GM19397 (cell line): ENCODE results near the gene HEMGN.
"Not testable (repeated sequence)": the region's sequence is repeated elsewhere in the genome, so short reads cannot be mapped to it uniquely, and the experiment has no call there.

ENCODE experiments used
- ATAC-seq: cut with Tn5 transposase; IDR thresholded peaks from one replicate; pipeline ENCODE4 v1.9.1; 2021; ENCODE audit warnings: mild to moderate bottlenecking, moderate library complexity; ENCODE audit not compliant: unreplicated experiment

Gene HEMGN

DNA sequence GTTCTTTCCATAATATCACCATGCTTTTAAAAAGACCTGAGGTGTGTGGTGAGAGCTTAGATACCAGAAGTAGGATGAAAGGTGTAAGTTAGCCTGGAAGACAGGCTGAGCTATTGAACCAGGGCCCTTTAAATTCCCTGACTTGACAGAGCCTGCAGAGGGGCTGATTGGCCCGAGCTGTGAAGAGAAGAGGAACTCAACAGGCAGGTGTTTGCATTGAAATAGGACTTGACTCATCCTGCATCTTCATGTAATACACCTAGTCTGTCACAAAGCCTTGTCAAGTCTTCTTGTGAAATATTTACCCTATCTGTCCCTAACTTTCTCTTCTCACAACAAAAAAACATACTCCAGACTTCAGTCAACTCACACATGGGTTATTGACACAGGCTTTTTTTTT, 28.5 kb upstream of the HEMGN start:
- no peak for ATAC-seq

DNA sequence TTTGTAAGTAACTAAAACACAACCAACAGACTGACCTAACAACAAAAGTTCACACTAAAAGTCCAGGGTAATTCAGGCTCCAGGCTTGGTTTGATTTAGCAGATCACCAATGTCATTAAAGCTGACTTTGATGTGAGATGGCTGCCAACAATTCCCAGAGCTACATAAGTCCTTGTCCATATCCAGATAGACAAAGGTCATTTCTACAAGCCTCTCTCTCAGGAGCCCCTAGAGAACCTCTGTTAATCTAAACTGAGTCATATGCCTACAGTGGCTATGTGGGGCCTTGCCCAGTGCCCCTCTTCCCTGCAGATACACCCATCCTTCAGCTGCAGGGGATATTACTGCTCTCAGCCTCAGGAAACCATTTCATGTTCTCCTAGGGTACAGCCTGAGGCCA, 26.9 kb upstream of the HEMGN start:
- ATAC-seq, result no peak

DNA sequence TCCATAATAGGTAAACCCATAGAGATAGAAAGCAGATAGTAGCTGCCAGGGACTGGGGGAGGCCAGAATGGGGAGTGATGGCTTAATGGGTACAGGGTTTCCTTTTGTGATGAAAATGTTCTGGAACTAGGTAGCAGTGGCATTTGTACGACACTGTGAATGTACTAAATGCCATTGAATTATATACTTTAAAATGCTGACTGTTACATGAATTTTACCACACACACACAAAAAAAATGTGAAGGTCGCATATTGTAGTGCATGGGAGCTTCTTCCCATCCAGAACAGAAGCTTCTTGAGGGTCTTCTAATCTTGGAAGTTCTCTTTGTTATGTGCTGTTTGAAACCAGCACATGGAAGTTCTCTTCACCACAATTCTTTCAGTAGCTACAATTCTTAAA, 25.3 kb upstream of the HEMGN start:
- no peak for ATAC-seq

DNA sequence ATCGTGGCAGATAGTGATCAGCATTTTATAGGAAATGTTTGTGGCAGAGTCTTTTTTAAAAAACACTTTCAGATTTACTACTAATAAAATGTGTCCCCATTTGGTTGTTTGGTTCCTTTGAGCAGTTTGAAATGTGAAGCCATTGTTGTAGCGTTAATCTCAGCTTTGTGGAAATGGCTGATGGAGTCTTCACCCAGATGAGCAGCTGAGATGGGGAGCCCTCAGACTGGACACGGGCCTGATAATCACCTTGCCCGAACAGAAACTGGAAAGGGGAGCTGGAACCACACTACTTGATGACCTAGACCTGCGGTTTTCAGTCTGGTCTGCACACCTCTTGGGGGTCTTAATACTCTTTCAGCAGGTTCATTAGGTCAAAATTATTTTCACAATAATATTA, 24.6 kb upstream of the HEMGN start:
- ATAC-seq, result no peak

DNA sequence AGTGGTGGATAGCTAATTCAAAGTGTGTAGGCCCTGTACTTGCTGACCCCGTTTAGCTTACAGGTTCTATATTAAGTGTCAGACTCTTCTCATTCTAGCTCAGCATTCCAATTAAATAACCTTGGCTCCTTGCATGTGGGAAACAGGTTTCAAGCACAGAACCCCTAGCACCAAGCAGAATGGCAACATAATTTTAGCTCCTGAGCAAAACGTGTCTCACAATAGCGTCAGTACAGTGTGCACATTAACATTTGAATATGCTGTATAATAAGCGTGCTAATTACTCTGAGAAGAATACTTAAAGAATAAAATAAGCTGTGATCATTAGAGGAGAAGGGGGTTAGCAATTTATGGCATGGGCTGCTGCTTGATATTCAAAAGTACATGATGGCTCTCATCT, 24.2 kb upstream of the HEMGN start:
- ATAC-seq, result no peak

DNA sequence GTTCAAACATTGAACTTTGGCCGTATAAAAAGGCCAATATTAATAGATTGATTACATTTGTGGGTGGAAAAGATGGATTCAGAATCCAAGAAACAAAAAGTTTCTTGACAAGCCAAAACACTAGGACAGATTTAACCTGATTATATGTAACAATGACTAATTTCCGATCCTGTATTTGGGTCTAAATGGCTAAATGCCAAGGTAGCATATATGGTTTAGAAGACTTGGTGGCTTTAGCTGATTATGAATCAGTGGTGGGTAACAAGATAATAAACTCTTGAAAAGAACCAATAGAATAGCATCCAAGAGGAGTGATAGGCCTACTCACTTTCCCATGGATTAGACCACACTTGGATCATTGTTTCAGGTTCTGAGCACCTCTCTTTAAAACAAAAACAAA, 23.4 kb upstream of the HEMGN start:
- no peak for ATAC-seq

DNA sequence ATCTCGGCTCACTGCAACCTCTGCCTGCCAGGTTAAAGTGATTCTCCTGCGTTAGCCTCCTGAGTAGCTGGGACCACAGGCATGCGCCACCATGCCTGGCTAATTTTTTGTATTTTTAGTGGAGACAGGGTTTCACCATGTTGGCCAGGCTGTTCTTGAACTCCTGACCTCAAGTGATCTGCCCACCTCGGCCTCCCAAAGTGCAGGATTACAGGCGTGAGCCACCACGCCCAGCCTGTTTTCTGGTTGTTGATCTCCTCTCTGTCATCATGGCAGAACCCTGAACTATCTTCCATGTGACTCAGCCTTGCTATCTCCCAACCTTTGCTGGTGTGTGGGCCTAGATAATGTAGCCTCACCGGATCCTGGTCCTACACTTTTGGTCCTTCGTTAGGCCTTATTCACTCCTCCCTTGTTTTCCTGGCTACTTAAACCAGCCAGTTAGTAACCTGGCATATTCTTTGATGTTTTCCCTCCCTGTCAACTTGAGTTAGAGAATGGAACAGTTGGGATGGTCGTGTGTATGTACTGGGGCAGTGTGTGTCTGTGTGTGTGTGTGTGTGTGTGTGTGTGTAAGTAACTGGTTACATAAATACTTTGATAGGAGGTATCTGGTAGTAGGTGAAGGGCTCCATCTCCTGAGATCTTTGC, 22.8 kb upstream of the HEMGN start:
- ATAC-seq, result not testable (repeated sequence)

DNA sequence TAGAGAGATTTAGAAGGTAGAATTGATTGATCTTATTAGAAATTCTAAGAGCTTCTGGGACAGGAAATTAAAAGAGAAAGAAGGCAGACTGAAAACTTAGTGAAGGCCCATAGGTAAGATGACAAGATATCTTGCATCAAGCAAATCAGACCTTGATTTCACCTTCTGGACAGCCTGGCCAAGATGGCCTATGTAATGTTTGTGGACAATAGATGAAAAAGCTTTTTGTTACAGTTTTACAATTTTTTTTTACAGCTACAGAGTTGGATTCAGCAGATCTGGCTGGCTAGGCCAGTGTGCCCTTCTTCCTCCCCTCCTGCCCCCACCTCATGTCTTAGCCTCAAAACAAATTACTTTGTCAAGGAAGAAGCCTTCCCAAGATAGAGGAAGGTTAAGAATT, 21.6 kb upstream of the HEMGN start:
- no peak for ATAC-seq

DNA sequence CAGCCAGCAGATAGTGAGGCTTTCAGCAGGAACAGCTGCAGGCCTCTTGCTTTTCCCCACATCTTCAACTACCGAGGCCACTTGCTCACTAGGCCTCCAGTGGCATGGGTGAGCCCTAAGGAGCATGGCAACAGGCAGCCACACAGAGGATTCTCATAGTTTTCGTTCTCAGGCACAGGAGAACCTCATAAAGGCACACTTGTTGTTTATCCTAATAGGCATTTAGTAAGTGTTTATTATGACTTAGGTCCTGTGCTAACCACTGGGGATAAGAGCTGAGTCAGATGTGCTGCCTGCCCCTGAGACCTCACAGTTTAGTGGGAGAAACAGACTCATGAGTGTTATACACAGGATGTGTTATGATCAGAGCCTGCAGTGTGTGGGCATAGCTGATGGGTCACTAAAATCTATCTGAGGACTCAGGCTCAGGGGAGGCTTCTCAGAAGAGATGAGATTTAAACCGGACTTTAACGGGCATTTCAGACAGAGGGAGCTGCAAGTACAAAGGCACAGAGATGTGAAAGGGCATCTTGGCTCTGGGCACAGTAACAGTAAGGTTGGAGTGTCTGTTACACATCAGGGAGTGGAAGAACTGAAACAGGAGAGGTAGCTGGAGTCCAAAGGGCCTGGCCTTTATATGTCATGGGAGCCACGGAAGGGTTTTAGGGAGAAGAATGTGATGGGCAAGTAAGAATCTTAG, 21.0 kb upstream of the HEMGN start:
- no peak for ATAC-seq

DNA sequence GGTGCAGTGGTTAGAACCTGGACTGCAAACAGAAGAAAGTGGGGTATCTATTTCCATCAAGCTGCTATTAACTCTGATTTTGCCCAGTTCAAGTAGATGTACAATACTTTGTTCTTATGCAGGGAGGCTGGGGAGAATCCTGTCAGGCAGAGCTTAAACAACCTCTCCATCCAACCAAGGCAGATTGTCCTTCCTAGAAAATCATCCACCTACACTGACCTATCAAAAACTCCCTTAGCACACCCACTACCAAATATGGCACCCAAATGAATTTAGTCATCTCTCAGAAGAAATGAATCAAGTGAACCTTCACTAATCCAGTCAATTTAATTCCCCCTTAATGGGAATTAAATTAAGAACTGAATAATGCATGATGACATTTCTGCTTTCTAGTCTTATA, 18.4 kb upstream of the HEMGN start:
- no peak for ATAC-seq

DNA sequence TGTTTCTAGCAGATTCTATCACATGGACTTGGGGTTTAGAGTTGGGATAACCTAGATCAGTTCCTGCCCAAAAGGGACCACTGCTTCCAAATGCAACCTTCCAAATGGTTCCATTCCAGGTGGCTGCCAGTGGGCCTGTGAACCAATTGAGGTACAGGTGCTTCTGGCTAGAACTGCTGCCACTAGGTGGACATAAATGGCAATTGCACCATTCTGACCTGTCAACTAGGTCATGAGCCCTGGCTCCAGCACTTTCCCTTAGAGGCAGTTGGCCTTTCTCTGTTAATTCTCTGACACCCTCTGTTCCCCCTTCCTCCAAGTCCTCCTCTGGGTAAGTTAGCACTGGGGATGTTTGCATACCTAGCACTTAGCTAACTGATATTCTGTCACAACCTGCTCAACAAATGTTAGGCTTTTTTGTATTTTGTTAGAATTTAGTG, 16.6 kb upstream of the HEMGN start:
- peak; percentile 64 for ATAC-seq

DNA sequence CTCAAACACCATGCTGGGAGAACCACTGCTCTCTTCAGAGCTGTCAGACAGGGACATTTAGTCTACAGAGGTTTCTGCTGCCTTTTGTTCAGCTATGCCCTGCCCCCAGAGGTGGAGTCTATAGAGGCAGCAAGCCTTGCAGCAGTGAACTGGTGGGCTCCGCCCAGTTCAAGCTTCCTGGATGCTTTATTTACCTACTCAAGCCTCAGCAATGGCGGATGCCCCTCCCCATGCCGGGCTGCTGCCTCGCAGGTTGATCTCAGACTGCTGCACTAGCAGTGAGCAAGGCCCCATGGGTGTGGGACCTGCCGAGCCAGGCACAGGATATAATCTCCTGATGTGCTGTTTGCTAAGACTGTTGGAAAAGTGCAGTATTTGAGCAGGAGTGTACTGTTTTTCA, 12.9 kb upstream of the HEMGN start:
- not testable (repeated sequence) for ATAC-seq

DNA sequence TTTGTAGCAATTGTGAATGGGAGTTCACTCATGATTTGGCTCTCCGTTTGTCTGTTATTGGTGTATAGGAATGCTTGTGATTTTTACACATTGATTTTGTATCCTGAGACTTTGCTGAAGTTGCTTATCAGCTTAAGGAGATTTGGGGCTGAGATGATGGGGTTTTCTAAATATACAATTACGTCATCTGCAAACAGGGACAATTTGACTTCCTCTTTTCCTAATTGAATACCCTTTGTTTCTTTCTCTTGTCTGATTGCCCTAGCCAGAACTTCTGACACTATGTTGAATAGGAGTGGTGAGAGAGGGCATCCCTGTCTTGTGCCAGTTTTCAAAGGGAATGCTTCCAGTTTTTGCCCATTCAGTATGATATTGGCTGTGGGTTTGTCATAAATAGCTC, 9.1 kb upstream of the HEMGN start:
- not testable (repeated sequence) for ATAC-seq

DNA sequence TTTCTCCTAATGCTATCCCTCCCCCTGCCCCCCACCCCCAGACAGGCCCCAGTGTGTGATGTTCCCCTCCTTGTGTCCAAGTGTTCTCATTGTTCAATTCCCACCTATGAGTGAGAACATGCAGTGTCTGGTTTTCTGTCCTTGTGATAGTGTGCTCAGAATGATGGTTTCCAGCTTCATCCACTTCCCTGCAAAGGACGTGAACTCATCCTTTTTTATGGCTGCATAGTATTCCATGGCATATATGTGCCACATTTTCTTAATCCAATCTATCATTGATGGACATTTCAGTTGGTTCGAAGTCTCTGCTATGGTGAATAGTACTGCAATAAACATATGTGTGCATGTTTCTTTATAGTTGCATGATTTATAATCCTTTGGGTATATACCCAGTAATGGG, 7.5 kb upstream of the HEMGN start:
- not testable (repeated sequence) for ATAC-seq

DNA sequence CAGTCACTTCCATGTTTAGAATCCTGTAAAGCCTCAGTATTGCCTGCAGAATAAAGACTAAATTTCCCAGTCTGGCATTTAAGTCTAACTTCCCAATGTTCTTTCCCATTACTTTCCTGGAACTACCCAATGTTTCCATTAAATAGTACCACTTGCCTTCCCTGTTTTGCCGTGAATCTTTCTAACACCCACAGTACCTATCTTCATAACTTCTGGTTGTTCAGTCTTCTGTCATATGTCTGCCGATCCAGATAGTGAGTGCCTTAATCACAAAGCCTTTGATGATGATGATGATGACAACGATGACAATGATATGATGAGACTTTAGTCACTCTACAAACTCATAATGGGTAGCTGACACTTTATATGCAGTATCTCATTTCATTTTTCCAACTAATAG, 6.6 kb upstream of the HEMGN start:
- ATAC-seq, result no peak

DNA sequence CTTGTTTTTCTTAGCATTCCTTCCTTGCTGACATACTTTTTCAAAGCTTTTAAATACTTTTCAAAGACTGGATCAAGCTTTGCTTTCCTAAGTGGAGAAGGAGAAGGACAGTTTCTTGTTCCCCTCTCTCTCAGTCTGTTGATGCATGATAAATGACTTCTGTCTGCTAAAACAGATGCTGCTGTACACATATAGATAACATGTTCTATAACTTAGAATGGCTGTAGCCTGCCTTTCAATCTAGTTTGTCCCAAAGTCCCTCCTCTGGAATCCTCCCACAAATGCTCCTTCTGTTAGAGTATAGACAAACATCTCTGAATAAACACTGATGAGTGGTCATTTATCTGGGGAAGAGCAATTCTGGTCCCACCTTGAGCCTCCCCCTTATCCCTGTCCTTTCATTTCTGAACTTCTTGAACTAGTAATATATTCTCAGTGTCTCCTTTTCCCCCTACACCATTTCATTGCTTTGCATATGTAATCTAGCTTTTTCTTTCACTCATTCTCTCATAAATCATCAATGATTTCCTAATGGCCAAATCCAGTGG, 5.4 kb upstream of the HEMGN start:
- no peak for ATAC-seq

DNA sequence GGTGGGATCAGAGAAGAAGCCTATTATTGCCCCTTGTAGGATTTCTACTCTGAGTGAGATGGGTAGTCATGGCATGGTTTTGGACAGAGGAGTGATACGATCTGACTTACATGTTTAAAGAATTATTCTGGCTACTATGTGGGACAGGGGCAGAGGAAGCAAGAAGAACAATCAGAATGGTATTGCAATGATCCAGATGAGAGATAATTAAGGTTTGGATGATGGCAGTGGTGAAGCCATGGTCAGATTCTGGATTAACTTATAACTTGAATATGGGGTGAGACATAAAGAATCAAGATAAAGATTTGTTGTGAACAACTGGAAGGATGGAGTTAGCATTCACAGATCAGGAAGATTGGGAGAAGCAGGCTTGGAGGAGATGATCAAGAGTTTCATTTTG, 3.4 kb upstream of the HEMGN start:
- ATAC-seq, result no peak

DNA sequence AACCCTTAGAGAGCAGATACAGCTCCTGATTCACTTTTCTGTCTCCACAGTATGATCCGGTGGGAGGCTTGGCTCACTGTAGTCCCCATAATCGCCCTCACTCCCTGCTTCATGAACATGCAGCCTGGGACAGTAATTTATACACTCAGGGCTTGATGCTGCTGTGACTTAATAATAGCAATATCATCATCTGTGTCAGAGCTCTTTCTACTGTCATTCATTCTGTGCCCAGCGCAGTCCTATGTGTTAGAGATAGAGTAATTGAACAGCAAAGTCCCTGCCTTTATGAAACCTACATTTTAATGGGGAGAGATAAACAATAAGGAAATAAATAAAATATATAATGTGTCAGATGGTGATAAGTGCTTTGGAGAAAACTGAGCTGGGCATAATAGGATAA, 2.8 kb upstream of the HEMGN start:
- ATAC-seq, result no peak

DNA sequence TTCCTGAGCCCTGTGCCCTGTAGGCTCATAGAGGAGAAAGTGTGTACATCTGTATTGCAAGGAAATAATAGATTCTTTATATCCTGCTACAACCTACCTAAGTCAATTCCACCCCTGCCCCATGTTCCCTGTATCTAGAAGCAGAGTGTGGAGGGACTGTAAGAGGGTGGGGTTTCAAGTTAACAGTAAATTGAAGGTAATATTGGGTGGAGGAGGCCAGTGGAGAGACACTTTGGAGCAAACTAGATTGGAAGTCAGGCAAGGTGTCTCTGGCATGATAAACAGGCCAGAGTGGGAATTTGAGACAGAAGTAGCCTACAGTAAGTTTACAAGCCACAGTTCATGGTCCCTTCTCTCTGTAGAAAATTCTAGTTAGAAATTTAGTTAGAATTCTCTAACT, 2.3 kb upstream of the HEMGN start:
- ATAC-seq, result no peak

DNA sequence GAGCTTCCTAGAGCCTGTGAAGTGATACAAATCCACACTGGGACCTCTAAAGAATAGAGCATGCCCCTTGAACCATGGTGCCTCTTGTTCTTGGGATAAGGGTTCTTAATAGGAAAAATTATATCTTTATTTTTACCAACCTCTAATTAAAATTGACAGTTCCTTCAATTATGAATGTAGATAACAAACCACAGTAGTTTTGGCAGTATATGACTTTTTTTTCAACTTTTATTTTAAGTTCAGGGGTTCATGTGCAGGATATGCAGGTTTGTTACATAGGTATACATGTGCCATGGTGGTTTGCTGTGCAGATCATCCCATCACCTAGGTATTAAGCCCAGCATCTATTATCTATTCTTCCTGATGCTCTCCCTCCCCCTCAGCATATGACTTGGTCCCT, 974 bp downstream of the HEMGN start:
- ATAC-seq, result no peak

DNA sequence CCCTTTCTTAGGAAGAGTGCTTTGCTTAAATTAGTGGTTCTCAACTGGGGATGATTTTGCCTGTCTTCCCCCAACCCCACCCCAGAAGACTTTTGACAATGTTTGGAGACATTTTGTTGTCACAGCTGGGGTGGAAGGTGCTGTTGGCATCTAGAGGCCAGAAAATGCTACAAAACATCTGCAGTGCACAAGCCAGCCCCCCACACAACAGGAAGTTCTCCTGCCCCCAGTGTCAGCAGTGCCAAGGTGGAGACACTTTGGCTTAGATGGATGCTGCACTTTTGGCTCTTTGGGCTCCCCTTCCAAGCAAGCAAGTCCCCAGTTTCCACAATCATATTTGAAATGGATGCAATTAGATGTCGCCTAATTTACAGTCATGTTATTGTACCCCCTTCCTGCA, 2.7 kb downstream of the HEMGN start:
- no peak for ATAC-seq

DNA sequence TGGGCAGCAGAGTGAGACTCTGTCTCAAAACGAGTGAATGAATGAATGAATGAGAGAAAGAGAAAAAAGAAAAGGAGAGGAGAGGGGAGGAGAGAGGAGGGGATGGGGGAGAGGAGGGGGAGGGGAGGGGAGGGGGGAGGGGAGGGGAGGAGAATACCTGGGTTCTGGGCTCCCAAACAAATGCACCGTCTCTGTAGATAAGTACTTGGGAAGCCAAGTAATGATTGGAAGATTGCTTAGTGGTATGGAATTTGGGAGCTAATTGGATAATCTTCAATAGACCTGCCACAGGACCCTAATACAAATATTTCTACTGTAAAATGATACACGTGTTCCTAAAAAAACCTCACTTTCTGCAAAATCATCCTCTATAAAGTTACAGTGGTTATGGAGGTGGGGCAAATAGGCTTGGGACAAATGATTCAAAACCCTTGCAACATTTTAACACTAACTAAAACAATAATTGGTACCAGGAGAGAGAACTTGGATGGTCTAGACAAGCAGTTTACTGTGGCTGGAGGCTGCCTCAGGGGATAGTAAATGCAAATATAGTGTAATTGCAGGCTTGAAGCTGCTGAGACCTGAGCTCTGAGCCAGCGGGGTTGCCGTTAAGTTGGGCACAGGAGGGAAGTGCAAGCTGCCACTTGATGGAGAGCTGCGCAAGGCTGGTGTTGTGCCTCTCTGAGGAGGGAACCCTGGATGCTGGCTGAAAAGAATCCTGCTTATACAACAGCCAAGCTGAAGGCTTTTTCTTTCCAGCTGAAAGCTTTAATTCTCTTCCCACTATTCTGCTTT, 3.5 kb downstream of the HEMGN start:
- ATAC-seq, result no peak
